Mammary epithelial cell (primary cell): ENCODE data around the gene ADCY2.

Experiments
- EZH2 ChIP-seq: IDR thresholded peaks from 2 replicates; pipeline ENCODE4 v1.6.1; 2012; ENCODE audit warnings: low read length, inconsistent platforms, borderline replicate concordance
- TF ChIP-seq, protein P1 (sequence below), 2 donors: IDR thresholded peaks in 1 of 2; conservative IDR thresholded peaks in 1 of 2; 2 replicates each; pipeline ENCODE4 v1.5.1; 2011 to 2012; ENCODE audit warnings: inconsistent platforms in 2 of 2, low read length in 2 of 2, mild to moderate bottlenecking in 2 of 2, control low read depth in 1 of 2, low read depth in 1 of 2; ENCODE audit not compliant: insufficient read depth in 1 of 2; ENCODE audit errors: extremely low read depth in 1 of 2

DNA sequence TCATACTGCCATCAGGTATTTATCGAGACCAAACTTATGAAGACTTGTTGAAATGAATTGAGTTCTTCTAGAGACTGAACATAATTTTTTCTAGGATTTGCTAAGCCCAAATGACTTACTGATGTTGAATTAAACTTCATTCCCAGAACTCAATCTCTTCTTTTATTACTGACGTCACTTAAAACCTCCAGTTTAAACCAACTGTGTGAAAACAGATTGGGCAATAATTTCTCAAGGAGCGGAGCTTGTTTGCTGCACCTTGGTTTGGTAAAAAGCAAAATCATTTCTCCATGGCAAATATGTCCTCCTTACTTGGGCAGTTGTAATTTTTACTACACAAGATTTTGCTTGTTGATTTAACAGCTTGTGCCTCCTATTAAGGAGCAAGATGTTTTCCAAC is 417.6 kb downstream of the ADCY2 start:
- TF ChIP-seq, protein P1, sequence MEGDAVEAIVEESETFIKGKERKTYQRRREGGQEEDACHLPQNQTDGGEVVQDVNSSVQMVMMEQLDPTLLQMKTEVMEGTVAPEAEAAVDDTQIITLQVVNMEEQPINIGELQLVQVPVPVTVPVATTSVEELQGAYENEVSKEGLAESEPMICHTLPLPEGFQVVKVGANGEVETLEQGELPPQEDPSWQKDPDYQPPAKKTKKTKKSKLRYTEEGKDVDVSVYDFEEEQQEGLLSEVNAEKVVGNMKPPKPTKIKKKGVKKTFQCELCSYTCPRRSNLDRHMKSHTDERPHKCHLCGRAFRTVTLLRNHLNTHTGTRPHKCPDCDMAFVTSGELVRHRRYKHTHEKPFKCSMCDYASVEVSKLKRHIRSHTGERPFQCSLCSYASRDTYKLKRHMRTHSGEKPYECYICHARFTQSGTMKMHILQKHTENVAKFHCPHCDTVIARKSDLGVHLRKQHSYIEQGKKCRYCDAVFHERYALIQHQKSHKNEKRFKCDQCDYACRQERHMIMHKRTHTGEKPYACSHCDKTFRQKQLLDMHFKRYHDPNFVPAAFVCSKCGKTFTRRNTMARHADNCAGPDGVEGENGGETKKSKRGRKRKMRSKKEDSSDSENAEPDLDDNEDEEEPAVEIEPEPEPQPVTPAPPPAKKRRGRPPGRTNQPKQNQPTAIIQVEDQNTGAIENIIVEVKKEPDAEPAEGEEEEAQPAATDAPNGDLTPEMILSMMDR (conservative IDR thresholded peaks at IDR 0.05 in 1 of 2, IDR thresholded peaks at IDR 0.05 in 1 of 2; ENCODE audit: extremely low read depth in 1 of 2, insufficient read depth in 1 of 2, low read depth in 1 of 2, low read length in 2 of 2), result no peak
- no peak for TF ChIP-seq EZH2
